HCT116 (cell line): ENCODE data around the gene WWP2. TPM values are rescaled to one million over a fixed set of nuclear protein-coding genes. Genes with fewer than 3 reads are reported as not detected.

ENCODE experiments used
- ATAC-seq: fragments of 200-7000 bp; cut with Tn5 transposase; 2 replicates; pipeline ENCODE4 v1.9.1; 2020; ENCODE audit warnings: mild to moderate bottlenecking, moderate library complexity
- BruUV-seq: library from RNA; stranded (reverse); fragments of 400-500 nt; replicated peaks from 2 replicates; lab custom pipeline; 2021; lab: Mats Ljungman, UMichigan
- CTCF ChIA-PET: fragments of 300-600 bp; sonication (Branson Sonifier 250); formaldehyde crosslinking; loops from one replicate; lab custom pipeline; 2021; ENCODE audit warnings: antibody characterized with exemption; lab: Charles Lee
- POLR2A ChIA-PET: fragments of 300-600, 350-600 bp; sonication (Branson Sonifier 250); formaldehyde crosslinking; loops from one replicate; lab custom pipeline; 2021; ENCODE audit warnings: antibody characterized with exemption; lab: Charles Lee
- RAD21 ChIA-PET, 2 experiments: fragments of 300-600 bp; sonication (Branson Sonifier 250); formaldehyde crosslinking; loops; one replicate each; lab custom pipeline; 2023; ENCODE audit warnings: low total read pairs in 2 of 2; ENCODE audit not compliant: uncharacterized antibody in 2 of 2, unreplicated experiment in 2 of 2, low non-redundant PET in 1 of 2; lab: Charles Lee
- DNase-seq: peaks from one replicate; pipeline ENCODE4 v3.0.0-alpha.2; 2010; ENCODE audit warnings: low read depth, low spot score
- H2AFZ ChIP-seq: fragments of 200-600 bp; shearing (Covaris generic), sonication (generic); 2 replicates; pipeline ENCODE4 v1.6.1; 2017; ENCODE audit warnings: low read depth, mixed run types, mixed read lengths, antibody characterized with exemption, low read length; ENCODE audit not compliant: poor library complexity, severe bottlenecking
- H3K27ac ChIP-seq: 2 replicates; pipeline ENCODE4 v1.5.1; 2012; ENCODE audit warnings: low read depth, low read length
- H3K27me3 ChIP-seq: fragments of 200-600 bp; sonication (generic); 2 replicates; pipeline ENCODE4 v1.6.1; 2016; ENCODE audit warnings: mixed run types, low read length, mixed read lengths; ENCODE audit not compliant: insufficient read depth
- H3K36me3 ChIP-seq, 2 experiments: fragments of 200-500 bp in 1 of 2; fragments of 200-600 bp in 1 of 2; sonication (Bioruptor generic) in 1 of 2; sonication (generic) in 1 of 2; 2 replicates each; pipeline versions ENCODE4 v1.5.1 to v1.6.1; 2014 to 2016; ENCODE audit warnings: low read length in 2 of 2, inconsistent platforms in 1 of 2, mixed read lengths in 1 of 2, mixed run types in 1 of 2; ENCODE audit not compliant: insufficient read depth in 2 of 2, control insufficient read depth in 1 of 2
- H3K4me1 ChIP-seq, 2 experiments: fragments of 200-600 bp in 1 of 2; sonication (generic) in 1 of 2; 2 replicates each; pipeline versions ENCODE4 v1.5.1 to v1.6.1; 2012 to 2017; ENCODE audit warnings: low read length in 2 of 2, inconsistent platforms in 1 of 2, mild to moderate bottlenecking in 1 of 2, mixed read lengths in 1 of 2, mixed run types in 1 of 2, moderate library complexity in 1 of 2; ENCODE audit not compliant: insufficient read depth in 2 of 2, control insufficient read depth in 1 of 2
- H3K4me2 ChIP-seq: fragments of 200-600 bp; sonication (generic); 2 replicates; pipeline ENCODE4 v1.6.1; 2017; ENCODE audit warnings: mixed run types, low read length, mixed read lengths
- H3K4me3 ChIP-seq, 2 experiments: fragments of 200-600 bp in 1 of 2; sonication (generic) in 1 of 2; replicated peaks in 1 of 2; 2 replicates each; pipeline ENCODE4 v1.5.1; 2011 to 2016; ENCODE audit warnings: low read length in 2 of 2, control low read depth in 1 of 2, low read depth in 1 of 2, mild to moderate bottlenecking in 1 of 2, mixed read lengths in 1 of 2, mixed run types in 1 of 2
- H3K79me2 ChIP-seq: fragments of 200-600 bp; sonication (generic); 2 replicates; pipeline ENCODE4 v1.6.1; 2017; ENCODE audit warnings: mild to moderate bottlenecking, mixed run types, low read length, moderate library complexity, mixed read lengths; ENCODE audit not compliant: insufficient read depth
- H3K9ac ChIP-seq: fragments of 200-600 bp; sonication (generic); 2 replicates; pipeline ENCODE4 v1.6.1; 2016; ENCODE audit warnings: low read length, mixed read lengths
- H3K9me2 ChIP-seq: fragments of 200-600 bp; sonication (generic), shearing (Covaris generic); 2 replicates; pipeline ENCODE4 v1.6.1; 2017; ENCODE audit warnings: mixed run types, mild to moderate bottlenecking, moderate library complexity; ENCODE audit not compliant: insufficient read depth
- H3K9me3 ChIP-seq, 2 experiments: fragments of 200-500 bp in 1 of 2; fragments of 200-600 bp in 1 of 2; sonication (Bioruptor generic) in 1 of 2; sonication (generic) in 1 of 2; 2 replicates each; pipeline ENCODE4 v1.6.1; 2014 to 2017; ENCODE audit warnings: low read length in 2 of 2, mixed read lengths in 2 of 2, inconsistent platforms in 1 of 2, low read depth in 1 of 2, mild to moderate bottlenecking in 1 of 2, mixed run types in 1 of 2, moderate library complexity in 1 of 2; ENCODE audit not compliant: control insufficient read depth in 1 of 2, insufficient read depth in 1 of 2
- H4K20me1 ChIP-seq: fragments of 200-600 bp; sonication (generic), shearing (Covaris generic); 2 replicates; pipeline ENCODE4 v1.6.1; 2017; ENCODE audit warnings: mixed run types, mild to moderate bottlenecking, moderate library complexity; ENCODE audit not compliant: insufficient read depth
- ATF3 ChIP-seq: IDR thresholded peaks from 2 replicates; pipeline ENCODE4 v1.6.1; 2012
- CEBPB ChIP-seq: IDR thresholded peaks from 2 replicates; pipeline ENCODE4 v1.6.1; 2012; ENCODE audit warnings: low read depth
- CTCF ChIP-seq, 3 experiments: fragments of 200-600 bp in 1 of 3; sonication (generic) in 1 of 3; IDR thresholded peaks in 2 of 3; conservative IDR thresholded peaks in 1 of 3; 2 replicates each; pipeline ENCODE4 v1.5.1; 2012 to 2017; ENCODE audit warnings: low read depth in 2 of 3, low read length in 2 of 3, antibody characterized with exemption in 1 of 3, borderline replicate concordance in 1 of 3, control low read depth in 1 of 3, mild to moderate bottlenecking in 1 of 3, mixed read lengths in 1 of 3, mixed run types in 1 of 3, moderate library complexity in 1 of 3; ENCODE audit not compliant: insufficient read depth in 1 of 3
- EGR1 ChIP-seq: IDR thresholded peaks from 2 replicates; pipeline ENCODE4 v1.6.1; 2012; ENCODE audit warnings: low read depth
- ELF1 ChIP-seq: IDR thresholded peaks from 2 replicates; pipeline ENCODE4 v1.6.1; 2012; ENCODE audit warnings: low read depth, borderline replicate concordance
- FOSL1 ChIP-seq: IDR thresholded peaks from 2 replicates; pipeline ENCODE4 v1.6.1; 2012; ENCODE audit warnings: low read depth
- JUND ChIP-seq: IDR thresholded peaks from 2 replicates; pipeline ENCODE4 v1.6.1; 2012
- POLR2AphosphoS5 ChIP-seq: IDR thresholded peaks from 2 replicates; pipeline ENCODE4 v1.6.1; 2011; ENCODE audit warnings: mild to moderate bottlenecking, low read depth, low read length, moderate library complexity
- RAD21 ChIP-seq: IDR thresholded peaks from 2 replicates; pipeline ENCODE4 v1.6.1; 2012; ENCODE audit warnings: low read depth, mild to moderate bottlenecking
- SP1 ChIP-seq: IDR thresholded peaks from 2 replicates; pipeline ENCODE4 v1.6.1; 2012; ENCODE audit warnings: low read depth
- SRF ChIP-seq: IDR thresholded peaks from 2 replicates; pipeline ENCODE4 v1.6.1; 2012; ENCODE audit warnings: low read depth
- TCF7L2 ChIP-seq: IDR thresholded peaks from 2 replicates; pipeline ENCODE4 v1.7.0; 2011; ENCODE audit warnings: borderline replicate concordance, inconsistent platforms; ENCODE audit not compliant: insufficient read depth, insufficient read length; ENCODE audit errors: extremely low read depth
- ZBTB33 ChIP-seq: IDR thresholded peaks from 2 replicates; pipeline ENCODE4 v1.6.1; 2011; ENCODE audit warnings: mild to moderate bottlenecking, low read length, moderate library complexity; ENCODE audit not compliant: insufficient replicate concordance; ENCODE audit errors: extremely low read depth
- ZFX ChIP-seq: fragments of 450-650 bp; IDR thresholded peaks from 2 replicates; pipeline ENCODE4 v1.6.1; 2017
- intact Hi-C: fragments of 100-400 bp; cut with micrococcal nuclease; formaldehyde crosslinking; loops from 2 replicates; pipeline ENCODE4 v1.10.0; 2022
- total RNA-seq: library from RNA; stranded (reverse); gene quantifications from one replicate; pipeline ENCODE4 v1.2.1, GENCODE V29; 2021; ENCODE audit not compliant: unreplicated experiment

Gene WWP2
- total RNA-seq, 1 experiment from 2014 or later, result 44.2 TPM

- no peak for TF ChIP-seq SP1
- no peak for TF ChIP-seq RAD21
- TF ChIP-seq EGR1, result no peak
- TF ChIP-seq POLR2AphosphoS5, result no peak
- no peak for TF ChIP-seq FOSL1
- TF ChIP-seq ATF3, result no peak
- no peak for TF ChIP-seq JUND
- TF ChIP-seq CEBPB, result no peak
- no peak for TF ChIP-seq TCF7L2
- TF ChIP-seq ELF1, result no peak
- TF ChIP-seq ZBTB33, result no peak
- no peak for TF ChIP-seq CTCF (IDR thresholded peaks at IDR 0.05 in 2 of 3, conservative IDR thresholded peaks at IDR 0.05 in 1 of 3; ENCODE audit: borderline replicate concordance in 1 of 3, insufficient read depth in 1 of 3, low read depth in 2 of 3, low read length in 2 of 3)
- TF ChIP-seq ZFX, result no peak
- TF ChIP-seq SRF, result no peak
- H3K36me3 ChIP-seq, result no peaks in the 10 kb centered on the region; a peak in 2 of 4 replicates
- H2AFZ ChIP-seq, result no peak overlapping the region
- no peaks in the 10 kb centered on the region for H3K9me2 ChIP-seq
- H3K4me2 ChIP-seq, result no peak overlapping the region
- RAD21 ChIA-PET, result no interaction called here
- POLR2A ChIA-PET, result no interaction called here
- no peaks in the 10 kb centered on the region for H3K4me1 ChIP-seq
- no peak for DNase-seq
- no peak overlapping the region for H3K9ac ChIP-seq
- CTCF ChIA-PET, result no interaction called here
- intact Hi-C loops, result no loop called here
- no peaks in the 10 kb centered on the region for H4K20me1 ChIP-seq
- H3K4me3 ChIP-seq, result no peak overlapping the region
- no peaks in the 10 kb centered on the region for H3K79me2 ChIP-seq
- BruUV-seq, result no TSS peak
- no peak overlapping the region for H3K27ac ChIP-seq
- ATAC-seq, result no peak
- no peaks in the 10 kb centered on the region for H3K27me3 ChIP-seq
- no peaks in the 10 kb centered on the region for H3K9me3 ChIP-seq
Observed at GRCh38 chr16:69939821-69940585, 177.9 kb downstream of the WWP2 start.
